ENCODE measurements around the gene OPN1SW.

DNA sequence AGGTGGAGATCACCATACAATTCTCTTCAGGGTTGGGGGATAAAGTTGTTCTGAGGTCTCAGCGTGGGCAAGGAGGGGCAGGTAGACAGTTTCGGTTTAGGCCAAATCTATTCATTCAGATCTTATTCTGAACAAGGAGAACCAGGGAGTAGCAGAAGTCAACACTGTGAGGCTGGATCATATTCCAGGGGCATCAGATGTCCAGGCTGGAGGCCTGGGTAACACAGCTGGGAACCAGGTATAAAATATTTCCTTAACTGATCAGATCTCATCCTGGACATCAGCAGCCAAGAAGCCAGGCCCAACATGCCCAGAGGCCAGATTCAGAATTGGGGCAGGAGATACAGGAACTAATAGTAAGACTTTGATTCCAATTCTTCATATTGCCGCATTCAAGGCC lies 35.4 kb upstream of the OPN1SW start:
- TF ChIP-seq NFRKB (IDR thresholded peaks at IDR 0.05; ENCODE audit: low read depth) (no peak), SMARCB1 (IDR thresholded peaks at IDR 0.05; ENCODE audit: insufficient read length, low read depth) (no peak), MTF1 (CRISPR knock-in tag; IDR thresholded peaks at IDR 0.05; ENCODE audit: borderline replicate concordance) (no peak), POLR2AphosphoS5 (IDR thresholded peaks at IDR 0.05; ENCODE audit: control insufficient read depth, insufficient read depth, low read depth, low read length) (no peak), CBX5 (IDR thresholded peaks at IDR 0.05; ENCODE audit: borderline replicate concordance, low read depth) (no peak), POLR2AphosphoS2 (IDR thresholded peaks at IDR 0.05; ENCODE audit: low read length) (no peak), KDM4B (IDR thresholded peaks at IDR 0.05; ENCODE audit: borderline replicate concordance in 2 of 2, low read depth in 1 of 2) (no peak)
- TF ChIP-seq, protein P1, sequence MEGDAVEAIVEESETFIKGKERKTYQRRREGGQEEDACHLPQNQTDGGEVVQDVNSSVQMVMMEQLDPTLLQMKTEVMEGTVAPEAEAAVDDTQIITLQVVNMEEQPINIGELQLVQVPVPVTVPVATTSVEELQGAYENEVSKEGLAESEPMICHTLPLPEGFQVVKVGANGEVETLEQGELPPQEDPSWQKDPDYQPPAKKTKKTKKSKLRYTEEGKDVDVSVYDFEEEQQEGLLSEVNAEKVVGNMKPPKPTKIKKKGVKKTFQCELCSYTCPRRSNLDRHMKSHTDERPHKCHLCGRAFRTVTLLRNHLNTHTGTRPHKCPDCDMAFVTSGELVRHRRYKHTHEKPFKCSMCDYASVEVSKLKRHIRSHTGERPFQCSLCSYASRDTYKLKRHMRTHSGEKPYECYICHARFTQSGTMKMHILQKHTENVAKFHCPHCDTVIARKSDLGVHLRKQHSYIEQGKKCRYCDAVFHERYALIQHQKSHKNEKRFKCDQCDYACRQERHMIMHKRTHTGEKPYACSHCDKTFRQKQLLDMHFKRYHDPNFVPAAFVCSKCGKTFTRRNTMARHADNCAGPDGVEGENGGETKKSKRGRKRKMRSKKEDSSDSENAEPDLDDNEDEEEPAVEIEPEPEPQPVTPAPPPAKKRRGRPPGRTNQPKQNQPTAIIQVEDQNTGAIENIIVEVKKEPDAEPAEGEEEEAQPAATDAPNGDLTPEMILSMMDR (IDR thresholded peaks at IDR 0.05 in 2 of 3, conservative IDR thresholded peaks at IDR 0.05 in 1 of 3; ENCODE audit: insufficient read depth in 2 of 3, low read depth in 1 of 3, low read length in 3 of 3): no peak

Data from K562 (cell line).